ENCODE data around the gene DLG3. TPM values are rescaled to one million over a fixed set of nuclear protein-coding genes. Genes with fewer than 3 reads are reported as not detected.

The DLG3 gene
- total RNA-seq, 1 experiment from 2014 or later, result 26.4 TPM

GRCh38 chrX:70481471-70482270 lies 37.0 kb downstream of the DLG3 start:
- no peak for ATAC-seq
- Histone ChIP-seq H3K27ac (ENCODE audit: low read length) (peak overlapping the region; percentile 99; the same call in 1 of the 2 replicates), H3K27me3 (ENCODE audit: low read length) (no peaks in the 10 kb centered on the region), H3K36me3 (ENCODE audit: low read depth, low read length) (peaks cover 15% of the 10 kb centered on the region), H3K4me1 (ENCODE audit: insufficient read depth, low read length) (peaks cover 75% of the 10 kb centered on the region), H3K4me2 (ENCODE audit: low read length) (no peak overlapping the region), H3K4me3 (ENCODE audit: low read length) (no peak overlapping the region), H3K79me2 (ENCODE audit: low read length) (peaks cover 41% of the 10 kb centered on the region), H2AFZ (ENCODE audit: low read length) (no peak overlapping the region), H3K9me3 (ENCODE audit: low read length) (no peaks in the 10 kb centered on the region), H3F3A (ENCODE audit: low read length, unreplicated experiment) (peaks cover 8% of the 10 kb centered on the region), H3K9me2 (replicated peaks; ENCODE audit: low read length) (no peaks in the 10 kb centered on the region), H4K20me1 (ENCODE audit: low read length) (no peaks in the 10 kb centered on the region), H3K9ac (ENCODE audit: low read length) (no peak overlapping the region)
- BruUV-seq (replicated peaks), result no TSS peak
- ChIA-PET POLR2A (ENCODE audit: unreplicated experiment) (interaction anchor here (0.6 kb wide), 1 partner anchor 183 kb away, joined by 6 read pairs; no protein-coding TSS in a partner anchor), CTCF (no interaction called here)
- intact Hi-C loops (cut with micrococcal nuclease), result no loop called here
- TF ChIP-seq EZH2phosphoT487 (IDR thresholded peaks at IDR 0.05; ENCODE audit: borderline replicate concordance, low read length), result no peak
- TF ChIP-seq EZH2 (IDR thresholded peaks at IDR 0.05; ENCODE audit: low read length, unreplicated experiment), result no peak
- TF ChIP-seq CTCF (conservative IDR thresholded peaks at IDR 0.05; ENCODE audit: low read depth, low read length), result no peak
- DNase-seq, result no peak

GRCh38 chrX:70482300-70482699 lies 37.7 kb downstream of the DLG3 start:
- Histone ChIP-seq H3K27me3 (ENCODE audit: low read length) (no peaks in the 10 kb centered on the region), H3K27ac (ENCODE audit: low read length) (no peak overlapping the region), H3K36me3 (ENCODE audit: low read depth, low read length) (peaks cover 15% of the 10 kb centered on the region), H3K9me2 (replicated peaks; ENCODE audit: low read length) (no peaks in the 10 kb centered on the region), H2AFZ (ENCODE audit: low read length) (no peak overlapping the region), H3K9me3 (ENCODE audit: low read length) (no peaks in the 10 kb centered on the region), H3K4me3 (ENCODE audit: low read length) (no peak overlapping the region), H3K4me2 (ENCODE audit: low read length) (no peak overlapping the region), H3F3A (ENCODE audit: low read length, unreplicated experiment) (peaks cover 8% of the 10 kb centered on the region), H3K4me1 (ENCODE audit: insufficient read depth, low read length) (peaks cover 69% of the 10 kb centered on the region), H3K79me2 (ENCODE audit: low read length) (peaks cover 41% of the 10 kb centered on the region), H3K9ac (ENCODE audit: low read length) (no peak overlapping the region), H4K20me1 (ENCODE audit: low read length) (no peaks in the 10 kb centered on the region)
- no peak for DNase-seq
- BruUV-seq (replicated peaks), result no TSS peak
- ATAC-seq, result no peak
- CTCF ChIA-PET, result no interaction called here
- POLR2A ChIA-PET (ENCODE audit: unreplicated experiment), result interaction anchor here (0.6 kb wide), 1 partner anchor 192 kb away, joined by 3 read pairs; the partner anchor contains the start of genes KIF4A and PDZD11
- intact Hi-C loops (cut with micrococcal nuclease), result no loop called here
- TF ChIP-seq EZH2 (IDR thresholded peaks at IDR 0.05; ENCODE audit: low read length, unreplicated experiment), result no peak

DNA sequence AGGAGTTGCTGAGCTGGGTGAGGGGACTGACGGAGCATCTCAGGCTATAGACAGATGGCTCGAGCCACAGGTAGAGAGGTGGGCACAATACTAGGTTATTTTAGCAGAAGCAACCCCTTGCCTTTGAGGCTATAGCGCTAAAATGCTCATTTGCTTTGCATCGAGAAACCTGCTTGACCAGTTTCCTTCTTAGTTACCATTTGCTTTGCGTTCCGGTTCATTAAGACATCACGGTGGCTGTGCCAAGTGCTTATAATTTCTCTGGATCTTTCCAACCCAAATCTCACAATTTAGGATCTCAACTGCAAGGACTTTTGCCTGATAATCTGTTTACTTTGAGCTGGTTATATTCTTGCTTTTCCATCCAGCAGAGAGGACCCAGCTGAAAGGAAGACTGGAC lies 40.8 kb downstream of the DLG3 start:
- Histone ChIP-seq H3K27me3 (ENCODE audit: low read length) (no peaks in the 10 kb centered on the region), H3F3A (ENCODE audit: low read length, unreplicated experiment) (no peaks in the 10 kb centered on the region), H3K4me3 (ENCODE audit: low read length) (no peak overlapping the region), H3K36me3 (ENCODE audit: low read depth, low read length) (peaks cover 13% of the 10 kb centered on the region), H3K79me2 (ENCODE audit: low read length) (peaks cover 25% of the 10 kb centered on the region), H3K9ac (ENCODE audit: low read length) (no peak overlapping the region), H3K4me2 (ENCODE audit: low read length) (peak overlapping the region; percentile 31), H3K4me1 (ENCODE audit: insufficient read depth, low read length) (peaks cover 39% of the 10 kb centered on the region), H3K27ac (ENCODE audit: low read length) (no peak overlapping the region), H2AFZ (ENCODE audit: low read length) (no peak overlapping the region), H3K9me3 (ENCODE audit: low read length) (no peaks in the 10 kb centered on the region), H4K20me1 (ENCODE audit: low read length) (no peaks in the 10 kb centered on the region), H3K9me2 (replicated peaks; ENCODE audit: low read length) (no peaks in the 10 kb centered on the region)
- POLR2A ChIA-PET (ENCODE audit: unreplicated experiment), result no interaction called here
- DNase-seq, result peak; percentile 34
- no peak for ATAC-seq
- TF ChIP-seq EZH2 (IDR thresholded peaks at IDR 0.05; ENCODE audit: low read length, unreplicated experiment) (no peak), CTCF (conservative IDR thresholded peaks at IDR 0.05; ENCODE audit: low read depth, low read length) (no peak), EZH2phosphoT487 (IDR thresholded peaks at IDR 0.05; ENCODE audit: borderline replicate concordance, low read length) (no peak)
- intact Hi-C loops (cut with micrococcal nuclease), result no loop called here
- CTCF ChIA-PET, result no interaction called here
- BruUV-seq (replicated peaks), result no TSS peak

Data from PC-3 (cell line).